Activated naive CD8-positive, alpha-beta T cell (primary cell): ENCODE measurements around the gene IGFBP1.
"Not testable (repeated sequence)": the region's sequence is repeated elsewhere in the genome, so short reads cannot be mapped to it uniquely, and the experiment has no call there.

Experiments
- H3K27ac Mint-ChIP-seq: one replicate; pipeline ENCODE4 v1.8.0; 2021; ENCODE audit warnings: mixed read lengths
- H3K27me3 Mint-ChIP-seq: one replicate; pipeline ENCODE4 v1.8.0; 2021; ENCODE audit warnings: mixed read lengths
- H3K36me3 Mint-ChIP-seq: one replicate; pipeline ENCODE4 v1.8.0; 2021; ENCODE audit warnings: mixed read lengths
- H3K4me1 Mint-ChIP-seq: one replicate; pipeline ENCODE4 v1.8.0; 2021; ENCODE audit warnings: low read depth, mixed read lengths
- H3K4me3 Mint-ChIP-seq: one replicate; pipeline ENCODE4 v1.8.0; 2021; ENCODE audit warnings: mild to moderate bottlenecking, mixed read lengths
- H3K9me3 Mint-ChIP-seq: one replicate; pipeline ENCODE4 v1.8.0; 2021; ENCODE audit warnings: low read depth, mixed read lengths

The IGFBP1 gene

GRCh38 chr7:45927721-45928120 is 39.4 kb downstream of the IGFBP1 start:
- peak overlapping the region; percentile 24 for H3K4me3 Mint-ChIP-seq
- H3K4me1 Mint-ChIP-seq, result peaks cover 9% of the 10 kb centered on the region
- no peaks in the 10 kb centered on the region for H3K9me3 Mint-ChIP-seq

GRCh38 chr7:45930967-45931366 is 42.7 kb downstream of the IGFBP1 start:
- Mint-ChIP-seq H3K27me3 (peaks cover 16% of the 10 kb centered on the region), H3K9me3 (no peaks in the 10 kb centered on the region)

More at GRCh38 chr7:45927721-45928120, 39.4 kb downstream of the IGFBP1 start:
- Mint-ChIP-seq H3K27me3 (peaks cover 19% of the 10 kb centered on the region), H3K27ac (no peak overlapping the region), H3K36me3 (no peaks in the 10 kb centered on the region)

GRCh38 chr7:45937301-45937700 is 49.0 kb downstream of the IGFBP1 start:
- Mint-ChIP-seq H3K36me3 (no peaks in the 10 kb centered on the region), H3K27me3 (peaks cover 17% of the 10 kb centered on the region), H3K9me3 (no peaks in the 10 kb centered on the region), H3K4me1 (peaks cover 22% of the 10 kb centered on the region), H3K27ac (no peak overlapping the region), H3K4me3 (no peak overlapping the region)

More at GRCh38 chr7:45930967-45931366, 42.7 kb downstream of the IGFBP1 start:
- Mint-ChIP-seq H3K27ac (no peak overlapping the region), H3K4me3 (no peak overlapping the region), H3K36me3 (no peaks in the 10 kb centered on the region), H3K4me1 (peaks cover 3% of the 10 kb centered on the region)

GRCh38 chr7:45937862-45938261 is 49.6 kb downstream of the IGFBP1 start:
- peaks cover 17% of the 10 kb centered on the region for H3K27me3 Mint-ChIP-seq
- H3K4me1 Mint-ChIP-seq, result peaks cover 27% of the 10 kb centered on the region
- H3K9me3 Mint-ChIP-seq, result no peaks in the 10 kb centered on the region
- H3K4me3 Mint-ChIP-seq, result no peak overlapping the region
- H3K27ac Mint-ChIP-seq, result no peak overlapping the region
- no peaks in the 10 kb centered on the region for H3K36me3 Mint-ChIP-seq

- Mint-ChIP-seq H3K27ac (no peak overlapping the region), H3K4me3 (no peak overlapping the region)
Observed at GRCh38 chr7:45938626-45939302, 50.5 kb downstream of the IGFBP1 start.

GRCh38 chr7:45939574-45939973 is 51.3 kb downstream of the IGFBP1 start:
- H3K27ac Mint-ChIP-seq, result no peak overlapping the region
- H3K4me1 Mint-ChIP-seq, result peaks cover 31% of the 10 kb centered on the region
- no peaks in the 10 kb centered on the region for H3K36me3 Mint-ChIP-seq
- H3K9me3 Mint-ChIP-seq, result no peaks in the 10 kb centered on the region
- H3K4me3 Mint-ChIP-seq, result peak overlapping the region; percentile 51
- H3K27me3 Mint-ChIP-seq, result peaks cover 12% of the 10 kb centered on the region

More at GRCh38 chr7:45938626-45939302, 50.5 kb downstream of the IGFBP1 start:
- Mint-ChIP-seq H3K36me3 (no peaks in the 10 kb centered on the region), H3K4me1 (peaks cover 29% of the 10 kb centered on the region), H3K27me3 (peaks cover 16% of the 10 kb centered on the region), H3K9me3 (no peaks in the 10 kb centered on the region)

- Mint-ChIP-seq H3K4me1 (peaks cover 31% of the 10 kb centered on the region), H3K4me3 (peak overlapping the region; percentile 88), H3K27ac (peak overlapping the region; percentile 80)
- H3K36me3 Mint-ChIP-seq, H3K9me3 Mint-ChIP-seq, H3K27me3 Mint-ChIP-seq: not testable (repeated sequence)
Observed at GRCh38 chr7:45940237-45940781, 52.0 kb downstream of the IGFBP1 start.

- peaks cover 7% of the 10 kb centered on the region for H3K27me3 Mint-ChIP-seq
- peak overlapping the region; percentile 80 for H3K27ac Mint-ChIP-seq
- H3K4me3 Mint-ChIP-seq, result peak overlapping the region; percentile 88
- peaks cover 31% of the 10 kb centered on the region for H3K4me1 Mint-ChIP-seq
- no peaks in the 10 kb centered on the region for H3K9me3 Mint-ChIP-seq
- H3K36me3 Mint-ChIP-seq, result no peaks in the 10 kb centered on the region
Observed at GRCh38 chr7:45940939-45941338, 52.7 kb downstream of the IGFBP1 start.
